GM19324 (cell line): ENCODE results near the gene GUCD1.
"Not testable (repeated sequence)": the region's sequence is repeated elsewhere in the genome, so short reads cannot be mapped to it uniquely, and the experiment has no call there.

Experiments used
- ATAC-seq: cut with Tn5 transposase; IDR thresholded peaks from one replicate; pipeline ENCODE4 v1.9.1; 2021; ENCODE audit warnings: mild to moderate bottlenecking, moderate library complexity; ENCODE audit not compliant: unreplicated experiment, low FRiP score

Gene GUCD1

DNA sequence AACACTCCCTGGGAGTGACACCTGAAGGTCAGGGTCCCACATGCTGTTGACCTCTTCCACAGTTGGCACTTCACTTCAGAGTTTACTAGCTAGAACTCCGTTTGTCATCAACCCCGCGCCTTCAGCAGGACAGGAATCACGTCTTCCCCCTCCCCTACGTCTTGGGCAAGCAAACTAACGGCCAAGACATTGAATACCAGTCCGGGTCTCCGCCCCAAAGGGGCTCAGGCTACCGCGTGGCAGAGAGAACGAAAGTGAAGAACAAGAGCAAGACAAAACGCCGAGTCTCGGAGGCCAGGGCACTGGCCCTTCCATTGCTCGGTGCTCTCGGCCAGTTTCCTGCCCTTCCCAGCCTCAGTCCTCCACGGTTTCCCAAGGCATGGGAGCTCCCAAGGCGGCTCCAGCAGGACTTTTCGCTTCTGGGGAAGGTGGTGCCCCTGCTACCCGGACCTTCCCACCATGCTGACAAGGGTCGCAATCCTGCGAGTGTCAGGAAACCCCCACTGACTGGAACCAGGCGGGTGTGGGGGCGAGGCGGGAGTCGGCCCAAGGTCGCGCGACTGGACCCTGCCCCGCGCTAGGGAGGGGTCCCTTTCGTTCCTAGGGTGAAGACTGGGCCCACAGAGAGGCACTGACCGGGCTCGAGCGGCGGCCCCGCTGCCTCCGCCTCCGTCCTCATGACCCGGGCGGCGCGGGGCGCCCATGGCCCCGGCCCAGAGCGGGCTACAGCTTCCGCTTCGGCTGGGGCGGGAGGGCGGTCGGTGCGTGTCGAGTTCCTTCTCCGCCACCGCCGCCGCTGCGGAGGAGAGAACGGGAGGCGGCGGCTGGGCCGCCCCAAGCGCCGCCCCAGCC, at the start of gene GUCD1:
GUCD1 (minus strand) TSS at position 826 of the 852 bp plus-strand sequence; CDS start at position 679, 147 bp downstream.
- peak; percentile 7 for ATAC-seq

DNA sequence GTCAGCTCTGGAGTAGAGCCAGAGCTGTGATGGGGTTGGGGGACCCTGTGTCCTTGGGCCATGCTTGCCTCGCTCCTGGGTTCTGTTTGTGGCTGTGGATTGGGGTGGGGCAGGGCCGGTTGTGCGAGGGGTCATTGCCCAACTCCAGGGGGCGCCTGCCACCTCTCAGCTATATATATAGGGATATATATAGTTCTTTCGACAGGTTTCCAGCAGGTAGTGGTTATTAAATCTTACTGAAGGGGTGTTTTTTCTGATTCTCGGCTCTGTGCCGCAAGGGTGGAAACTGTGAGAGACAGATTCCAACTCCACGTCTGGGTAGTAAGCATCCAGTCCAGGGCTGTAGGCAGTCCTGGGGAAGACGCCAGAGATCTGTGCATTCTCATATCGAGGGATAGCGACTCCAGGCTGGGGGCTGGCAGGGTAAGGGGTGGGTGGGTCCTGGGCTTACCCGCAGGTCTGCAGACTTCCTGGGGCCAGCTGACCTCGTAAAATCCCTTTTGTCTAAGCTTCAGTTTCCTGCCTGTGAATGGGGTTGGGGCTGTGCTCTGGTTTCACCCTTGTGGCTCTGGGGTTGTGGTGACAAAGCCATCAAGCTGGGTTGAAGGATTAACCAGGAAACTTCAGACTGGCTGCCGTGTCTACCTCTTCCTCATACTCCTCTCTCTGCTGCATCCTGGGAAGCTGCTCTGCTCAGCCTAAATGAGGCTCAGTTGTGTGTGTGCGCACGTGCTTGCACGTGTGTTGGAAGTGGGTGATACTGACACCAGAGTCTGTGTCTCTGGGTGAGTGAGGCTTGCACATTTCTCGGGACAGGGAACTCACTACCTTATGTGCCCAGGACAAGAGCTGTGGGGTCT, 49.1 kb upstream of the GUCD1 start:
- not testable (repeated sequence) for ATAC-seq

DNA sequence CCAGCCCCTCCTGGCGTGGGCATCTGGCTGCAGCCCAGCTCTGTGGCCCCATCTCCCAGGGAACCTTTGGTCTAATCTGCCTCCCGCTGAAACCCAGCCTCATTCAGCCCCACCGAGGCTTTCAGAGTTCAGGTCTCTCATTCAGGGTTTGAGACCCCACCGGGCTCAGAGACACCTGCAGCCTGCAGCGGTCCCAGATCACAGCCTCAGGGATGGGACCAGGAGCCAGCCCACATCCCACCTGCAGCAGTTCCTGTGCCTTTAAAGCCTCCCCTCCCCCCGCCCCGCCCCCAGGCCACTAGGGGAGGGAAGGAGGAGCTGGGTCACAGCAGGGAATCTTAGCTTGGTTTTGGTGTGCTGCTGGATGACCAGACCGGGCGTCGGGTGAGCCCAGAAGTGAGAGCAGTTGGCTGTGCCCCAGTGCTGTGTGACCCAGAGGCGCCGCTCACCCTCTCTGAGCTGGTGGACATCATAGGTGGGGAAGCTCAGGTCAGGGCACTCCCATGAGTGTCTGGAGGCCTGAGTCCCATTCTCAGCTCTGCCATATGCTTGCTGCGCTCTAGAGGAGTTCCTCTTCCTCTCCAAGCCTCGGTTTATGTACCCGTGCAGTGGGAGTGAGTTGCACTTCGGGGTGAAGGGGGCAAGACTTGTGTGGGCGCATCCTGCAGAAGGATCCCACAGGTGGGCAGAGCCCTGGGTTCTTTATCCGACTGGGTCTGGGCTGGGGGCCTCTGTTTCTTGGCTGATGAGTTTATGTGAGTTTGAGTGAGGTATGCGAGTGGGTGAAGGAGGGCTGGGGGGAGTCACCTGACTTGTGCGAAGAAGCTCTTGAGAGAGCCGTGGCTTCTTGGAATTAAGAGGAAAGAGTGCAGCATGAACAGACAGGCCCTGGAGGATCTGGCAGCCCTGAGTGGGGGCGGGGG, 48.2 kb upstream of the GUCD1 start, which contains the start of gene GGT1:
GGT1 (plus strand) TSS at position 347 of the 923 bp plus-strand sequence. CDS start 7,889 bp downstream, outside the sequence.
- not testable (repeated sequence) for ATAC-seq

DNA sequence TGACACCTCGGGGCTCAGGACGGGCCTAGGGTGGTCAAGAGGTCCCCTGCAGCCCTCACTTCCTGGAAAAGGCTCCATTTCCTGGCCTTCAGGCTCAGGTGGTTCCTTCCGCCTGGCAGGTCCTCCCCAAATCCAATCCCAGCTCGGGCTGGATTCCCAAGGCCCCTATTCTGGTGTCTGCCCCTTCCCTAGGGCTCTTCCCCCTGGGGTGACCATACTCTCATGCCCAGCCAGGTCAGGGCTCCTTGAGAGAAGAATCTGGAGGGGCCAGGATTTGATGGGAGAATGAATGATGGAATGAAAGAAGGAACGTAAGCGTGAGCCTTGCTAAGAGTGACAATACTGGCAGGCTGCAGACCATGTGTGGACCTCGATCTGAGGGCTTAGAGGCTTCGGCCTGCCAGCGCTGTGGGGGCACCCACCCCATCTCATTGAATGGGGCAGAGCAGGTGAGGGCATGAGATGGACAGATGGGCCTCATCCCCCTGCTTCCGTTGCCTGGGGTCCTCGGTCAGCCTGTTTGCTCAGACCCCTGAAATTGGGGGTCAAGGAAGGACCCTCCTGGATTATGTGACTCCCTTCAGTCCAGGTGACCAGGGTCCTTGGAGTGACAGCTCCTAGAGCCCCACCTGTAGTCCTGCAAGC, 47.3 kb upstream of the GUCD1 start:
- ATAC-seq, result not testable (repeated sequence)

DNA sequence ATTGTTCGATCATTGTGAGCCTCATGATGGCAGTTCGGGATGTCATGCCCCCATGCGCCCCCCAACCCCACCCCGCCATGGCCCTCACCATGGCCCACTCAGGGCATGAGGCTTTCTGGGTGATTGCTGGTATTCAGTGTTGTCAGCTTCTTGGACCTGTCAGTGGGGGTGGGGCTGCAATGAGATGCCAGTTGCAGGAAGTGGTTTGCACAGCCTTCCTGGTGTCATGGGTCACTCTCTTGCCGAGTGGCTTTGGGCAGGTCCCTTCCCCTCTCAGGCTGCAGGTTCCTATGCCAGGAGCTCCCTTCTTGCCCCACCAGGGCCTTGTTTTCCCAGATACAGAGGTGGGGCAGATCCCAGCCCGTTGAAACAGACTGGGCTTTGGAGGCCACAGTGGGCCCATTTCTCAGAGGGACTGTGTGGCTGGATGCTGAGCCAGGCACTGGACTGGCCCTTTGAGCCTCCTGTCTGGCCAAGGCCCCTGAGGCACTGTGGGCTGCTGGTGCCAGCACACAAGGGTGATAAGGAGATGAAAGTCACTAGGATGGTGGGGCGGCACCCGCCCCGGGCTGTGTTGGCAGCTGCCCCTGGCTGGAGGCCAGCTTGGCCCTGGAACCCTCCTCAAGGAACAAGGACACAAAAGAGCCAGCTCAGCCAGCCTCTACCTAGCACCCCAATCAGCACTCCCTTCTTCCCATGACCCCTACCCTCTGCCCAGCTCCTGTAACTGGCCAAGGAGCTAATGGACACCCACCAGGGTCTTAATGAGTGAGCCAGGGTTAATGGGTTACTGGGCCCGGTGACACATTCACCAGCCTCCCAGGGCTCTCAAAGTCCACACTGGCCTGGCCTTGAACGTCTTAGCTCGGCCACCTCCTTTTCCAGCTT, 46.5 kb upstream of the GUCD1 start:
- ATAC-seq, result no peak

DNA sequence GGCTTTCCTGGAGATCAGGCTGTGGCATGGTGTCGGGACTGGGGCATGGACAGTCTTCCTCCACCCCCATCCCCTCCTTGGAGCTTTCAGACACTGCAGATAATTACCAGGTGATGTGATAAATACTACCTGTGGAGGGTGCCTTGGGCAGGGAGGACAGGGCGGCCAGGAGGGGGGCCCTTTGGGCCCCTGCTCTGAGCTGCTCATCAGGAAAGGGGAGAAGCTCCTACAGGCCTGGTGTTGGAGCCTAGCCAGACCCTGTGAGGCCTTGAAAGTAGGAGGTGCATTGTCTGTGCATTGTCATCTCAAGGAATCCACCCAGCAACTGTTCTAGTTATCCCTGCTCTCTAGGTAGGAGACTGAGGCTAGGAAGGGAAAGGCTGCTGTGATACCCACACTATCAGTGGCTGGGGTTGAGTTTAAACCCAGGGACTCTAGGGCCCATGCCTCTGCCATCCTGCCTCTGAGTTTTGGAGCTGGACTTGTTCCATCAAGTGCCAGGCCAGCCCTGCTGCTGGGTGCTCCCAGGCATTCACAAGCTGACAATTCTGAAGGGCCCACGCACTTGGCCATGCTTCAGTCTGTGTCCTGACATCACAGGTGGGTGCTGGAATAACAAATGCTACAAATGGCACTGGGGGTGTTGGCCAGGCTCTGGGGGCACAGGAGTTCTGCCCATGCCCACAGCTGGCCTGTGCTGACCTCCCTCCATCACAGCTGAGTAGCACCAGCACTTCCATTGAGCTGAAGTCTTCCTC, 45.2 kb upstream of the GUCD1 start:
- ATAC-seq, result not testable (repeated sequence)

DNA sequence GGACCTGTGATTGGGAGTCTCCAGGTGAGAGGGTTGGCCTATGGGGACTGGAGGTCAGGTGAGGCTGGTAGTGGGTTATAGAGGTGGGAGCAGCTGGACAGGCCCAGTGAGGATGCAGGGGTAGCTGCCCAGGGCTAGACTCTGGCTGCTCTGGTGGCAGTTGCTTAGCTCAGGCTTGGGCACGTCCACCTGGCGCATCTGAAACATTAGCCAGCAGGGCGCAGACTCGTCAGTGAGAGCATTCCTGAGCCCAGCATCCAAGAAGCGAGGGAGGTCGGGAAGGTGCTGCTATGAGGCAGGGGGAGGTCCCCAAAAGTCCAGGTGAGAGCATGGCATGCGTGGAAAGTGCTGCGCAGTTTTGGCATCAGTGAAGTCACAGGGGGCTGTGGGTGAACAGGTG, 44.6 kb upstream of the GUCD1 start:
- no peak for ATAC-seq

DNA sequence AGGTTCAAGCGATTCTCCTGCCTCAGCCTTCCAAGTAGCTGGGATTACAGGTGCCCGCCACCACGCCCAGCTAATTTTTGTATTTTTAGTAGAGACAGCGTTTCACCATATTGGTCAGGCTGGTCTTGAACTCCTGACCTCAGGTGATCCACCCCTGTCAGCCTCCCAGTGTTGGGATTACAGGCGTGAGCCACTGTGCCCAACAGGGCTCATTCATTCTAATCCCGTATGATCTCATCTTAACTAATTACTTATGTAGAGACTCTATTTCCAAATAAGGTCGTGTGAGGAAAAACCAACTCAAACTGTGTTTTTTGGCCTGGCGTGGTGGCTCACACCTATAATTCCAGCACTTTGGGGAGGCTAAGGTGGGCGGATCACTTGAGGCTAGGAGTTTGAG, 42.1 kb upstream of the GUCD1 start:
- not testable (repeated sequence) for ATAC-seq

DNA sequence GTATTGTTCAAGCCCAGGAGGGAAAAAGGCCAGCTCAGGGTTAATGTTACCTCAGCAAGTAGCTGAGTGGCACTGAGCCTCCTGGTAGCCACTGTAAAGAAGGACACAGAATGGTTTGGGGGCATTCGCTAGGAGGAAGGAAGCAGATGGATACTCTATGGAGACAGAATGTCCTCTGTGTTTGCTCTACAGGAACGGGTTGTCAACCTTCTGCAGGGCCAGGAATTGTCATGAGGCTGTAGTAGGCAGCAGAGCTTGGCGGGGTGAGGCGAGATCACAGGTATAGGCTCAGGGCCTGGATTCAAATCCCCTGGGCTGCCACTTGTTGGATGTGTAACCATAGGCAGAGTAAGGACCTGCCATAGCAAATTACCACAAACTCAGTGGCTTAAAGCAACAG, 40.9 kb upstream of the GUCD1 start:
- no peak for ATAC-seq

DNA sequence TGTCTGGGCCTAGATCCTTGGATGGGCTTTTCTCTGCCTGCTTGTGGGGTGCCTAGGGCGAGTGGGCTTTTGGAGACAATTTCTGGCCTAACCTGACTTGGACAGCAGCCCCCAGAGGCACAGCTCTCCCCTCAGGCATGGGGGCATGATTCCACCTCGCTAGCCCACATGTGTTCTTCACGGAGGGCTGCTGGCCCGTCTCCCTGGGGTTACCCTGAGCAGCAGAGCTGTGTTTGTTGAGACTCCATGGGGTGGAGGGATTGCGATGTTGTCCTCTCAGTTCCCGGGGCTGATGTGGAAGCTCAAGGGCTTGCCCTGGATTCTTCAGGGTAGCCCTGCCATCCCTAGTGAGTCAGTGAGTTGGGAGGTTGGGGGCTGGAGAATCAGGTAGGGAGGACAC, 40.3 kb upstream of the GUCD1 start:
- ATAC-seq, result no peak

DNA sequence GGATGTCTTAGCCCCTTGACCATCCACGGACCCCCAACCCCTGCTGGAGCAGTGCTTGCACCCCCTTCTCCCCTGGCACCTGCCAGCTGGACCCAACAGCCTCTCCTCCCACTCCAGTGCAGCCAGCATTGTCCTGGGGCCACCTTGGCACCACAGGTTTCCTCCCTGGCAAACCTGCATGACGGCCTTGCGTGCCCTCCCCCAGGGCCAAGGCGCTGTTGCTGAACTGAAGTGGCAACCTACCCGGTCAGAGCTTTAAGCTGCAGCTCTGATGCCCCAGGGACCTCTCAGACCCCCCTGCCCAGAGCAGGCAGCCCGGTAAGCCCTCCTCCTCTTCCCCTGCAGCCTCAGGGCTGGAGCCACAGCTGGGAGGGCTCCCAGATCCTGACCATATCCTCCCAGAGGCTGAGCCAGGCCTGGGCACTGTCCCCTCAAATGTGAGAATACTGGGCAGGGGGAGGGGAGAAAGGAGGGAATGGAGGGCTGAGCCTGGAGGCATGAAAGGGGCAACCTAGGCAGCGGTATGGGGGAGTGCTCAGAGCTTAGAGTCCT, 39.7 kb upstream of the GUCD1 start:
- no peak for ATAC-seq

DNA sequence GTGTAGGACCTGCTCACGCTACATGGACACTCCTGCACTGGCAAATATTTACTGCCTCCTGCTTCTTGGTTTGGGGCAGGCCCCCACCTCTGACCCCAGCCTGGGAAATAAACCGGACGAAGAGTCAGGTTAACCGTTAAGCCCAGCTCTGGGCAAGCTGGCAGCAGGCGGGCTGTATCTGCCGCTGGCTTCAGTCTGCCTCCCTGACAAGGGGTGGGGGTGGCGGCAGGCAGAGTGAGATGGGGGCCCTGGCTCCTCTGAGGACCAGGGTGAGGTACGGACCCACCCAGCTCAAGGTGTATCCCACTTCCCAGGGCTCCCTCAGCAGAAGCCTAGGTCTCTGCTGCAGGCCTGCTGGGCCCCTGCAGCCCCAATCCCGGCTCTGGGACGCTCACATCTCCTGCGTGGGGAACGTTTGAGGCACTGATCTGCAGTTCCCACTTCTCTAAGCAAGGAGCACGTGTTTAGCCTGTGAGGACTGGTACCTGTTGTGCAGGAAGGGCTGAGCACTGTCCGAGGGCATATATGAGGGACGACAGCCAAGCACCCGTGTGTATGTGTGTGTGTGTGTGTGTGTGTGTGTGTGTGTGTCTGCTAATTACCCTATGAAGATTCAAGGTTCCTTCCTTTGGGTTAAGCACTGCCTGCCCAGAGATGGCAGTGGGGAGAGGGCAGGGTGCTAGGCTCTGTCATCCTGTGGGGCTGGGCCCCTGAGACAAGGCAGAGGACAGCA, 39.1 kb upstream of the GUCD1 start:
- no peak for ATAC-seq

DNA sequence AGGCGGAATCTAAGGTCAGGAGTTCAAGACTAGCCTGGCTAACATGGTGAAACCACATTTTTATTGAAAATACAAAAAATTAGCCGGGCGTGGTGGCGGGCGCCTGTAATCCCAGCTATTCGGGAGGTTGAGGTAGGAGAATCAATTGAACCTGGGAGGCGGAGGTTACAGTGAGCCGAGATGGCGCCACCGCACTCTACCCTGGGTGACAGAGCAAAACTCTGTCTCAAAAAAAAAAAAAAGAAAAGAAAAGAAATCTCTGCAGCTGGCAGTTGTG, 38.6 kb upstream of the GUCD1 start:
- not testable (repeated sequence) for ATAC-seq

DNA sequence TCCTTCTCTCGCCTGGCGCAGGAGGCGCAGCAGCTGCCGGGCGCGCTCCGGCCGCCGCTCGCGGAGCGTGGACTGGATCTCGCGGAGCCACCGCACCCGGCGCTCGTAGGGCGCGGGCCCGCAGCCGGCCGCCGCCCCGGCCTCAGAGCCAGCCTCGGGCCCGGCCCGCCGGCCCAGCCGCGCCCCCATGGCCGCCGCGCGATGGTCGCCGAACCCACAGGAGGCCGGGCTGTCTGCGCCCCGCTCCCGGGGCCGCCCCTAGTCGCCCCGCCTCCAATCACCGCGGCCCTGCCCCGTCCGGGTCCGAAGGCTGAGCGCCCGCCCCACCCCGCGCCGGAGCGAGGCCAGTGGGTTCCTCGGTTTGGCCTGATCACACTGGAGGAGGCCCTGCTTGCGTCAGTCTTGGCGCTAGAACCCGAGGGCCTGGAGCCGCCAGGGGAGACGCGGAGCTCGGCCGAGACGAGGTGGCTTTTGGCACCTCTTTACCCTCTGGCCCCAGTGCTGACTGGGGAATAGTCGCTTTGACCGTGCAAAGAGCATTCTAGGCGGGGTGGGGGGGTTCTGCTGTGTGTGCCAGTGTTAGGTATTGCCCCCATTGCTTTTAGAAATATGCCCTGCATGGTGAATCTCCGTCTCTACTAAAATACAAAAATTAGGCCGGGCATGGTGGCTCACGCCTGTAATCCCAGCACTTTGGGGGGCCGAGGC, 38.1 kb upstream of the GUCD1 start, which contains the start of gene LRRC75B:
LRRC75B (minus strand) TSS at position 223 of the 708 bp plus-strand sequence; CDS start at position 189, 34 bp downstream.
- ATAC-seq, result peak; percentile 71

DNA sequence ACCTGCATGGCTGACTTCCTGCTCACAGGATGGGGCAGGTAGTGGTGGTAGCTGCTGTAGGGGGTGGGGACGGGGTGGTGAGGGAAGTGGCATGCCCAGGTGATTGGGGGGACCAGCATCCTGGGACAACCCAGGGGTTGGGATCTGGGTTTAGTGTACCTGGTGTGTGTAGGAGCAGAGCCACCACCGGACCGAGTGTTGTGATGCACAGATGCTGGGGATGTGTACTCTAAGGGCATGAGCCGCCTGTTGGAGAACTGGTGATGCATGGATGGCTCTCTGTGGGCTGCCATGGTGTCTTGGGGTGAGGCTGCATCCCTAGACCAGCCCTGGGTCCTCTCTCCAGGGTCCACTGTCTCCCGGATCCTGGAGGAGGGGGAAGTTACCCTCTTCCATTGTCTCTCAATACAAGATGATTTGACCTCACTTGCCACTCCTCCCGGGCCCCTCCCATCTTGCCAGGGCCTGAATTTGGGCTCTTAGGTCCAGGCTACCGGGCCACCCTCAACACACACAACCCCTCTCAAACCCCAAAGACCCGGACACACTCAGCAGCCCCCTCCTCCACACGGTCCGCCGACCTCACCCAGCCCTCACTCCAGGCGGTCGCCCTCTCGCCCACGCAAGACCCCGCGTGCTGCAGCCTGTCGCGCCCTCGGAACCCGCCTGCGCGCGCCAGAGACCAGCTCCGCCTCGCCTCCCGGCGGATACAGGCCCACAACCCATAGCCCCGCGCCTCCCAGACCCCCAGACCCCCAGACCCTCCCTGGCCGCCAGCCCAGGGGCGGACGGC, 37.3 kb upstream of the GUCD1 start:
- no peak for ATAC-seq
